Measurements from ENCODE around the gene UFM1. TPM values are rescaled to one million over a fixed set of nuclear protein-coding genes. Genes with fewer than 3 reads are reported as not detected.
A peak's percentile ranks its signal among the peaks of the same experiment; 100 is the strongest.

Gene UFM1
- total and polyA plus RNA-seq, 2 experiments from 2014 or later = 80.4 to 128 TPM

DNA sequence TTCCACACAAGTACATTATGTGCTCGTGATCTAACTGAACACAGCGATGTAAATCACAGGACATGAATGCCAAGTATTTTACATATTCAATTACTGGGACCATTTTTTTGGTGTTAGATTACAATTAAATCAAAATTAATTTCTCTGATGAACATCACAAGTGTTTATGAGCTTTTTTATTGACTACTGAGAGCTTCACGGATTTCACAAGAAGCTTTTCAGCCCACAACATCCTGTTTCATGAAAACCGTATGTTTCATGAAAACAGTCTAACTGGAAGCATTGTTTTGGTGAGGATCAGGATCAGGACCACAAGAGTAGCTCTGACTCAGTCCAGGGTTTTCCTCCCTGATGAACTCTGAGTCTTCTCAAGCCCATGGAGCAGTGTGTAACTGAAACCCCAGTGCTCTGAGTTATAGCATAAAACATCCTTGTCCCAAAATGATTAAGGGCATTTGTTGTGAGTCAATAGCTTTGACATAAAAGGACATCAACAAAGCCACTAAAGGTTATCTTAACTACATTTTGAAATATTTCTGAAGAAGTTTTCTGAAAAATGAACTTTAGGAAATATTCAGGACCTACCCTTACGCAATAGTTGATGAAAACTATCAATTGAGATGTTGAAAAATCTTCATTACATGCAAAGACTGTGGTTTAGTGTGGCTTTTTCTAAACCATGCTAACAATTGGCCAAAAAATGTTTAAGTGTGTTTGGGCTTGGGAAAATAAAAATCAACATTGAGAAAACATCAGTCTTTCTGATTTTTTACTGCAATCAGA lies 49.3 kb downstream of the UFM1 start:
- Histone ChIP-seq H3K27ac (no peak overlapping the region), H3K27me3 (no peaks in the 10 kb centered on the region), H3K4me3 (no peak overlapping the region), H2AFZ (no peak overlapping the region), H3K4me1 (ENCODE audit: insufficient read depth) (peaks cover 10% of the 10 kb centered on the region), H4K20me1 (ENCODE audit: insufficient read depth, poor library complexity, severe bottlenecking) (no peaks in the 10 kb centered on the region), H3K4me2 (no peak overlapping the region), H3K9me3 (ENCODE audit: low read depth) (no peaks in the 10 kb centered on the region), H3K79me2 (no peaks in the 10 kb centered on the region), H3K9me2 (replicated peaks; ENCODE audit: insufficient read depth) (no peaks in the 10 kb centered on the region), H3K36me3 (replicated peaks; ENCODE audit: insufficient read depth, low read depth) (no peaks in the 10 kb centered on the region)
- DNase-seq (ENCODE audit: low spot score) = peak; percentile 15
- WGBS (ENCODE audit: low lambda C conversion rate, missing lambda C conversion rate) = 61% methylated on average over 5 of the region's 5 CpGs
- TF ChIP-seq EZH2phosphoT487 (IDR thresholded peaks at IDR 0.05; ENCODE audit: low read depth, severe bottlenecking, unreplicated experiment) (no peak), EZH2 (IDR thresholded peaks at IDR 0.05; ENCODE audit: borderline replicate concordance) (no peak)
- TF ChIP-seq, protein P1, sequence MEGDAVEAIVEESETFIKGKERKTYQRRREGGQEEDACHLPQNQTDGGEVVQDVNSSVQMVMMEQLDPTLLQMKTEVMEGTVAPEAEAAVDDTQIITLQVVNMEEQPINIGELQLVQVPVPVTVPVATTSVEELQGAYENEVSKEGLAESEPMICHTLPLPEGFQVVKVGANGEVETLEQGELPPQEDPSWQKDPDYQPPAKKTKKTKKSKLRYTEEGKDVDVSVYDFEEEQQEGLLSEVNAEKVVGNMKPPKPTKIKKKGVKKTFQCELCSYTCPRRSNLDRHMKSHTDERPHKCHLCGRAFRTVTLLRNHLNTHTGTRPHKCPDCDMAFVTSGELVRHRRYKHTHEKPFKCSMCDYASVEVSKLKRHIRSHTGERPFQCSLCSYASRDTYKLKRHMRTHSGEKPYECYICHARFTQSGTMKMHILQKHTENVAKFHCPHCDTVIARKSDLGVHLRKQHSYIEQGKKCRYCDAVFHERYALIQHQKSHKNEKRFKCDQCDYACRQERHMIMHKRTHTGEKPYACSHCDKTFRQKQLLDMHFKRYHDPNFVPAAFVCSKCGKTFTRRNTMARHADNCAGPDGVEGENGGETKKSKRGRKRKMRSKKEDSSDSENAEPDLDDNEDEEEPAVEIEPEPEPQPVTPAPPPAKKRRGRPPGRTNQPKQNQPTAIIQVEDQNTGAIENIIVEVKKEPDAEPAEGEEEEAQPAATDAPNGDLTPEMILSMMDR (IDR thresholded peaks at IDR 0.05; ENCODE audit: poor library complexity) = no peak

DNA sequence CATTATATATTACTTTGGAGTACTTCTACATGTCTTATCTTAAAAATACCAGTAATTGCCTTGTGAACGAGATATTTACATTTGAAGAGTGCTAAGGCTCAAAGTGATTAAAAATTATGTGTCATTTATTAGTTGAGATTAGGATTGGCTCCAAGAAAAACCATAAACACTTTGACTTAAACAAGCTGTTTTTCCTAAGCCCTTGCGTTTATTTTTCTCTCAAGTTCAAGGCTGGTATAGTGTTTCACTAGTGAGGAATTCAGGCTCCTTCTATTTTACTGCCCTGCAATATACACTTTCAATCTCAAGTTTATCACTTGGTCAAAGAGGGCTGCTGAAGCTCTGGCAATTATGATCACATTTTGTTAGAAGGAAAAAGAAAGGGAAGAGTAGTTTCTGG lies 49.9 kb downstream of the UFM1 start:
- Histone ChIP-seq H4K20me1 (ENCODE audit: insufficient read depth, poor library complexity, severe bottlenecking) (no peaks in the 10 kb centered on the region), H2AFZ (no peak overlapping the region), H3K9me2 (replicated peaks; ENCODE audit: insufficient read depth) (no peaks in the 10 kb centered on the region), H3K4me2 (peak overlapping the region; percentile 8), H3K9me3 (ENCODE audit: low read depth) (no peaks in the 10 kb centered on the region), H3K36me3 (replicated peaks; ENCODE audit: insufficient read depth, low read depth) (no peaks in the 10 kb centered on the region), H3K4me3 (no peak overlapping the region), H3K27me3 (no peaks in the 10 kb centered on the region), H3K27ac (no peak overlapping the region), H3K4me1 (ENCODE audit: insufficient read depth) (peaks cover 6% of the 10 kb centered on the region), H3K79me2 (no peaks in the 10 kb centered on the region)
- WGBS (ENCODE audit: low lambda C conversion rate, missing lambda C conversion rate) = 34% methylated on average over 2 of the region's 2 CpGs
- TF ChIP-seq EZH2 (IDR thresholded peaks at IDR 0.05; ENCODE audit: borderline replicate concordance) (no peak), EZH2phosphoT487 (IDR thresholded peaks at IDR 0.05; ENCODE audit: low read depth, severe bottlenecking, unreplicated experiment) (no peak)
- TF ChIP-seq, protein P1 (IDR thresholded peaks at IDR 0.05; ENCODE audit: poor library complexity) = no peak
- no peak for DNase-seq (ENCODE audit: low spot score)

DNA sequence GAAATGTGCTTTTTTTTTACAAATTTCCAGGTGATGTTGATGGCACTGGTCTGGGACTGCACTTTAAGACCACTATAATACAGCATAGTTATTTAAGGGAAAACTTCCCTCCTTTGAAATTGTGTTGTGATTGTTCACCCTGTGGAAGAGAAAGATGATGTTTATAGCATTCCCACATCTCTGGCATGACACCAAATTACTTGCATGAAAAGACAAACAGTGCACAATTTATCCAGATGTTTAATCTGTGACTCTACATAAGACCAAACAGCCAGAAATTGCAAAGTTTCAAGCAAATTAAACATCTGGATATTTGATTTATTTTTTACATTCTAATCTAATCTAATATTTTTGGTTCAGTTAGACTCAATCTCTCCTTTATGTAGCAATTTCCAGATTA lies 51.6 kb downstream of the UFM1 start:
- no peak for TF ChIP-seq EZH2 (IDR thresholded peaks at IDR 0.05; ENCODE audit: borderline replicate concordance)
- Histone ChIP-seq H3K4me3 (no peak overlapping the region), H2AFZ (no peak overlapping the region), H3K4me2 (no peak overlapping the region), H3K79me2 (no peaks in the 10 kb centered on the region), H3K27ac (no peak overlapping the region), H3K9me2 (replicated peaks; ENCODE audit: insufficient read depth) (no peaks in the 10 kb centered on the region), H3K4me1 (ENCODE audit: insufficient read depth) (peaks cover 5% of the 10 kb centered on the region), H3K27me3 (no peaks in the 10 kb centered on the region), H3K36me3 (replicated peaks; ENCODE audit: insufficient read depth, low read depth) (no peaks in the 10 kb centered on the region), H4K20me1 (ENCODE audit: insufficient read depth, poor library complexity, severe bottlenecking) (no peaks in the 10 kb centered on the region), H3K9me3 (ENCODE audit: low read depth) (no peaks in the 10 kb centered on the region)
- no peak for DNase-seq (ENCODE audit: low spot score)

DNA sequence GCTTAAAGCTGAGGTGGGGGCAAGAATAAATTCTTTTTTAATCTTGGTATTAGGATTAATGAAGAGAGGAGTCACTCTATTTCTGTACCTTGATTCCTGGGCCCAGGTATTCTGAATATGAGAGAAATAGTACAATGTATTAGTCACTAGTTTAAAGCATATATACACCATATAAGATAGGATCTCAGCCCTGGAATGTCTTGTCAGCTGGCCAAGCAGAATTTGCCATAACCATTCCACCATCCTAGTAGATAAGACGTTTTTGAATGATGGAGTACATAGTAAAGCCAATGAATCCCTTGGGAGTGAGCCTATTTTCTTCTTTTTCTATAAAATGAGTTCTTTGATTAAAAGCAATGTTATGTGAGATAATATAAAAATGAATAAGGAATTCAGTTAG lies 55.6 kb downstream of the UFM1 start:
- 43% methylated on average over 1 of the region's 1 CpG for WGBS (ENCODE audit: low lambda C conversion rate, missing lambda C conversion rate)
- no peaks in the 10 kb centered on the region for H3K27me3 ChIP-seq
- no peak for DNase-seq (ENCODE audit: low spot score)
- H3K4me3 ChIP-seq = no peak overlapping the region
- no peaks in the 10 kb centered on the region for H4K20me1 ChIP-seq (ENCODE audit: insufficient read depth, poor library complexity, severe bottlenecking)
- no peaks in the 10 kb centered on the region for H3K9me2 ChIP-seq (replicated peaks; ENCODE audit: insufficient read depth)
- no peak for TF ChIP-seq EZH2phosphoT487 (IDR thresholded peaks at IDR 0.05; ENCODE audit: low read depth, severe bottlenecking, unreplicated experiment)
- no peak for TF ChIP-seq EZH2 (IDR thresholded peaks at IDR 0.05; ENCODE audit: borderline replicate concordance)
- TF ChIP-seq, protein P1 (IDR thresholded peaks at IDR 0.05; ENCODE audit: poor library complexity) = no peak
- no peak overlapping the region for H3K27ac ChIP-seq
- H3K36me3 ChIP-seq (replicated peaks; ENCODE audit: insufficient read depth, low read depth) = no peaks in the 10 kb centered on the region
- H2AFZ ChIP-seq = no peak overlapping the region
- H3K4me1 ChIP-seq (ENCODE audit: insufficient read depth) = peaks cover 1% of the 10 kb centered on the region
- no peak overlapping the region for H3K4me2 ChIP-seq
- no peaks in the 10 kb centered on the region for H3K9me3 ChIP-seq (ENCODE audit: low read depth)
- H3K79me2 ChIP-seq = no peaks in the 10 kb centered on the region
